HCT116 (cell line): ENCODE results near the gene FKBP2. TPM values are rescaled to one million over a fixed set of nuclear protein-coding genes. Genes with fewer than 3 reads are reported as not detected.

ENCODE experiments used
- ATAC-seq: fragments of 200-7000 bp; cut with Tn5 transposase; 2 replicates; pipeline ENCODE4 v1.9.1; 2020; ENCODE audit warnings: mild to moderate bottlenecking, moderate library complexity
- BruUV-seq: library from RNA; stranded (reverse); fragments of 400-500 nt; replicated peaks from 2 replicates; lab custom pipeline; 2021; lab: Mats Ljungman, UMichigan
- CTCF ChIA-PET: fragments of 300-600 bp; sonication (Branson Sonifier 250); formaldehyde crosslinking; loops from one replicate; lab custom pipeline; 2021; ENCODE audit warnings: antibody characterized with exemption; lab: Charles Lee
- POLR2A ChIA-PET: fragments of 300-600, 350-600 bp; sonication (Branson Sonifier 250); formaldehyde crosslinking; loops from one replicate; lab custom pipeline; 2021; ENCODE audit warnings: antibody characterized with exemption; lab: Charles Lee
- RAD21 ChIA-PET, 2 experiments: fragments of 300-600 bp; sonication (Branson Sonifier 250); formaldehyde crosslinking; loops; one replicate each; lab custom pipeline; 2023; ENCODE audit warnings: low total read pairs in 2 of 2; ENCODE audit not compliant: uncharacterized antibody in 2 of 2, unreplicated experiment in 2 of 2, low non-redundant PET in 1 of 2; lab: Charles Lee
- DNase-seq: peaks from one replicate; pipeline ENCODE4 v3.0.0-alpha.2; 2010; ENCODE audit warnings: low read depth, low spot score
- H2AFZ ChIP-seq: fragments of 200-600 bp; shearing (Covaris generic), sonication (generic); 2 replicates; pipeline ENCODE4 v1.6.1; 2017; ENCODE audit warnings: low read depth, mixed run types, mixed read lengths, antibody characterized with exemption, low read length; ENCODE audit not compliant: poor library complexity, severe bottlenecking
- H3K27ac ChIP-seq: 2 replicates; pipeline ENCODE4 v1.5.1; 2012; ENCODE audit warnings: low read depth, low read length
- H3K27me3 ChIP-seq: fragments of 200-600 bp; sonication (generic); 2 replicates; pipeline ENCODE4 v1.6.1; 2016; ENCODE audit warnings: mixed run types, low read length, mixed read lengths; ENCODE audit not compliant: insufficient read depth
- H3K36me3 ChIP-seq, 2 experiments: fragments of 200-500 bp in 1 of 2; fragments of 200-600 bp in 1 of 2; sonication (Bioruptor generic) in 1 of 2; sonication (generic) in 1 of 2; 2 replicates each; pipeline versions ENCODE4 v1.5.1 to v1.6.1; 2014 to 2016; ENCODE audit warnings: low read length in 2 of 2, inconsistent platforms in 1 of 2, mixed read lengths in 1 of 2, mixed run types in 1 of 2; ENCODE audit not compliant: insufficient read depth in 2 of 2, control insufficient read depth in 1 of 2
- H3K4me1 ChIP-seq, 2 experiments: fragments of 200-600 bp in 1 of 2; sonication (generic) in 1 of 2; 2 replicates each; pipeline versions ENCODE4 v1.5.1 to v1.6.1; 2012 to 2017; ENCODE audit warnings: low read length in 2 of 2, inconsistent platforms in 1 of 2, mild to moderate bottlenecking in 1 of 2, mixed read lengths in 1 of 2, mixed run types in 1 of 2, moderate library complexity in 1 of 2; ENCODE audit not compliant: insufficient read depth in 2 of 2, control insufficient read depth in 1 of 2
- H3K4me2 ChIP-seq: fragments of 200-600 bp; sonication (generic); 2 replicates; pipeline ENCODE4 v1.6.1; 2017; ENCODE audit warnings: mixed run types, low read length, mixed read lengths
- H3K4me3 ChIP-seq, 2 experiments: fragments of 200-600 bp in 1 of 2; sonication (generic) in 1 of 2; replicated peaks in 1 of 2; 2 replicates each; pipeline ENCODE4 v1.5.1; 2011 to 2016; ENCODE audit warnings: low read length in 2 of 2, control low read depth in 1 of 2, low read depth in 1 of 2, mild to moderate bottlenecking in 1 of 2, mixed read lengths in 1 of 2, mixed run types in 1 of 2
- H3K79me2 ChIP-seq: fragments of 200-600 bp; sonication (generic); 2 replicates; pipeline ENCODE4 v1.6.1; 2017; ENCODE audit warnings: mild to moderate bottlenecking, mixed run types, low read length, moderate library complexity, mixed read lengths; ENCODE audit not compliant: insufficient read depth
- H3K9ac ChIP-seq: fragments of 200-600 bp; sonication (generic); 2 replicates; pipeline ENCODE4 v1.6.1; 2016; ENCODE audit warnings: low read length, mixed read lengths
- H3K9me2 ChIP-seq: fragments of 200-600 bp; sonication (generic), shearing (Covaris generic); 2 replicates; pipeline ENCODE4 v1.6.1; 2017; ENCODE audit warnings: mixed run types, mild to moderate bottlenecking, moderate library complexity; ENCODE audit not compliant: insufficient read depth
- H3K9me3 ChIP-seq, 2 experiments: fragments of 200-500 bp in 1 of 2; fragments of 200-600 bp in 1 of 2; sonication (Bioruptor generic) in 1 of 2; sonication (generic) in 1 of 2; 2 replicates each; pipeline ENCODE4 v1.6.1; 2014 to 2017; ENCODE audit warnings: low read length in 2 of 2, mixed read lengths in 2 of 2, inconsistent platforms in 1 of 2, low read depth in 1 of 2, mild to moderate bottlenecking in 1 of 2, mixed run types in 1 of 2, moderate library complexity in 1 of 2; ENCODE audit not compliant: control insufficient read depth in 1 of 2, insufficient read depth in 1 of 2
- H4K20me1 ChIP-seq: fragments of 200-600 bp; sonication (generic), shearing (Covaris generic); 2 replicates; pipeline ENCODE4 v1.6.1; 2017; ENCODE audit warnings: mixed run types, mild to moderate bottlenecking, moderate library complexity; ENCODE audit not compliant: insufficient read depth
- CBX3 ChIP-seq: IDR thresholded peaks from 2 replicates; pipeline ENCODE4 v1.6.1; 2012; ENCODE audit warnings: low read depth
- CTCF ChIP-seq, 3 experiments: fragments of 200-600 bp in 1 of 3; sonication (generic) in 1 of 3; IDR thresholded peaks in 2 of 3; conservative IDR thresholded peaks in 1 of 3; 2 replicates each; pipeline ENCODE4 v1.5.1; 2012 to 2017; ENCODE audit warnings: low read depth in 2 of 3, low read length in 2 of 3, antibody characterized with exemption in 1 of 3, borderline replicate concordance in 1 of 3, control low read depth in 1 of 3, mild to moderate bottlenecking in 1 of 3, mixed read lengths in 1 of 3, mixed run types in 1 of 3, moderate library complexity in 1 of 3; ENCODE audit not compliant: insufficient read depth in 1 of 3
- FOSL1 ChIP-seq: IDR thresholded peaks from 2 replicates; pipeline ENCODE4 v1.6.1; 2012; ENCODE audit warnings: low read depth
- JUND ChIP-seq: IDR thresholded peaks from 2 replicates; pipeline ENCODE4 v1.6.1; 2012
- POLR2A ChIP-seq: IDR thresholded peaks from 2 replicates; pipeline ENCODE4 v1.7.0; 2011; ENCODE audit warnings: borderline replicate concordance; ENCODE audit not compliant: insufficient read depth, insufficient read length; ENCODE audit errors: extremely low read depth
- REST ChIP-seq: IDR thresholded peaks from 2 replicates; pipeline ENCODE4 v1.6.1; 2012; ENCODE audit warnings: low read depth
- SP1 ChIP-seq: IDR thresholded peaks from 2 replicates; pipeline ENCODE4 v1.6.1; 2012; ENCODE audit warnings: low read depth
- YY1 ChIP-seq: IDR thresholded peaks from 2 replicates; pipeline ENCODE4 v1.6.1; 2011; ENCODE audit warnings: low read length, low read depth, moderate library complexity, mild to moderate bottlenecking; ENCODE audit not compliant: insufficient replicate concordance; ENCODE audit errors: extremely low read depth
- intact Hi-C: fragments of 100-400 bp; cut with micrococcal nuclease; formaldehyde crosslinking; loops from 2 replicates; pipeline ENCODE4 v1.10.0; 2022
- total RNA-seq: library from RNA; stranded (reverse); gene quantifications from one replicate; pipeline ENCODE4 v1.2.1, GENCODE V29; 2021; ENCODE audit not compliant: unreplicated experiment
- TF ChIP-seq, protein P1 (sequence below): IDR thresholded peaks from 2 replicates; pipeline ENCODE4 v1.6.1; 2011; ENCODE audit warnings: mild to moderate bottlenecking, low read length, moderate library complexity; ENCODE audit not compliant: insufficient replicate concordance; ENCODE audit errors: extremely low read depth
- TF ChIP-seq, protein P2 (sequence below): IDR thresholded peaks from 2 replicates; pipeline ENCODE4 v1.6.1; 2012

The FKBP2 gene
- total RNA-seq, 1 experiment from 2014 or later: 69.2 TPM

DNA sequence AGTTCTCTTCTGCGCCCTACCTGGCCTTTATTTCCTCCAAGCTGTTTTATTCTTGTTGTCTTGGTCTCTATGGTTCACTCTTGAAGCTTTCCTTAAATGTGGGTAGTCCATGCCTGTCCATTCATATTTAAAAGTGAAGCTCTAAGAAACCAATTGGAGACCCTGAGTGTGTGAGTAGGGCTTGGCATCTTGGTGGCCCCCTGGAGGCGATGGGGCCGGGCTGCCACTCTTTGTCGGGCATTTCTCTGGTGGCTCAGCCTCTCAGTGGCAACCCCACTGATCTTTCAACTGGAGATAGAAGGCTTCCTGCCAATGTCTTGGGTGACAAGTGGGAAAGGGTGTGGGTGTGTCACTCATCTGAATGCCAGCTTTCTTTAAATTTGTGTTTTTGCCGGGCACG lies 24.0 kb upstream of the FKBP2 start:
- RAD21 ChIA-PET: interaction anchor here in 1 of 2 experiments (0.7 kb wide), 1 partner anchor 87 kb away, joined by 3 read pairs; no protein-coding TSS in a partner anchor
- no TSS peak for BruUV-seq
- no peak overlapping the region for H3K4me2 ChIP-seq
- H3K27me3 ChIP-seq: no peaks in the 10 kb centered on the region
- no peak overlapping the region for H3K9ac ChIP-seq
- no peaks in the 10 kb centered on the region for H4K20me1 ChIP-seq
- H3K36me3 ChIP-seq: 0 out of 4 replicates have a peak, but pooled peaks cover 0 to 2% of the 10 kb centered on the region in 2 experiments
- intact Hi-C loops: no loop called here
- no peak overlapping the region for H2AFZ ChIP-seq
- no peaks in the 10 kb centered on the region for H3K9me2 ChIP-seq
- ATAC-seq (peak; percentile 51; the same call in 1 of the 2 replicates), DNase-seq (no peak)
- CTCF ChIA-PET: interaction anchor here (0.7 to 1.7 kb wide), 2 partner anchors 12 to 15 kb away, joined by 3 to 7 read pairs; no protein-coding TSS in a partner anchor
- H3K4me1 ChIP-seq: no peaks in the 10 kb centered on the region
- H3K9me3 ChIP-seq: no peaks in the 10 kb centered on the region
- POLR2A ChIA-PET: no interaction called here
- no peak for TF ChIP-seq POLR2A
- peak in 1 of 3 experiments; percentile 16; a peak in 1 of 6 replicates for TF ChIP-seq CTCF (IDR thresholded peaks at IDR 0.05 in 2 of 3, conservative IDR thresholded peaks at IDR 0.05 in 1 of 3; ENCODE audit: borderline replicate concordance in 1 of 3, insufficient read depth in 1 of 3, low read depth in 2 of 3, low read length in 2 of 3)
- H3K27ac ChIP-seq: no peak overlapping the region
- no peak overlapping the region for H3K4me3 ChIP-seq
- H3K79me2 ChIP-seq: no peaks in the 10 kb centered on the region

GRCh38 chr11:64218628-64219353 lies 22.1 kb upstream of the FKBP2 start:
- H2AFZ ChIP-seq: no peak overlapping the region
- DNase-seq: no peak
- H3K79me2 ChIP-seq: no peaks in the 10 kb centered on the region
- H3K9me3 ChIP-seq: no peaks in the 10 kb centered on the region
- no peaks in the 10 kb centered on the region for H3K27me3 ChIP-seq
- H4K20me1 ChIP-seq: no peaks in the 10 kb centered on the region
- no peak overlapping the region for H3K27ac ChIP-seq
- ChIA-PET POLR2A (no interaction called here), CTCF (no interaction called here), RAD21 (no interaction called here)
- no peaks in the 10 kb centered on the region for H3K4me1 ChIP-seq
- intact Hi-C loops: no loop called here
- no peaks in the 10 kb centered on the region for H3K9me2 ChIP-seq
- H3K9ac ChIP-seq: no peak overlapping the region
- no peak overlapping the region for H3K4me2 ChIP-seq
- no peak overlapping the region for H3K4me3 ChIP-seq
- peaks cover 0 to 6% of the 10 kb centered on the region in 2 experiments; a peak in 1 of 4 replicates for H3K36me3 ChIP-seq
- no TSS peak for BruUV-seq
- ATAC-seq: no peak
- TF ChIP-seq FOSL1: no peak
- TF ChIP-seq SP1: no peak
- TF ChIP-seq YY1: no peak
- TF ChIP-seq, protein P1, sequence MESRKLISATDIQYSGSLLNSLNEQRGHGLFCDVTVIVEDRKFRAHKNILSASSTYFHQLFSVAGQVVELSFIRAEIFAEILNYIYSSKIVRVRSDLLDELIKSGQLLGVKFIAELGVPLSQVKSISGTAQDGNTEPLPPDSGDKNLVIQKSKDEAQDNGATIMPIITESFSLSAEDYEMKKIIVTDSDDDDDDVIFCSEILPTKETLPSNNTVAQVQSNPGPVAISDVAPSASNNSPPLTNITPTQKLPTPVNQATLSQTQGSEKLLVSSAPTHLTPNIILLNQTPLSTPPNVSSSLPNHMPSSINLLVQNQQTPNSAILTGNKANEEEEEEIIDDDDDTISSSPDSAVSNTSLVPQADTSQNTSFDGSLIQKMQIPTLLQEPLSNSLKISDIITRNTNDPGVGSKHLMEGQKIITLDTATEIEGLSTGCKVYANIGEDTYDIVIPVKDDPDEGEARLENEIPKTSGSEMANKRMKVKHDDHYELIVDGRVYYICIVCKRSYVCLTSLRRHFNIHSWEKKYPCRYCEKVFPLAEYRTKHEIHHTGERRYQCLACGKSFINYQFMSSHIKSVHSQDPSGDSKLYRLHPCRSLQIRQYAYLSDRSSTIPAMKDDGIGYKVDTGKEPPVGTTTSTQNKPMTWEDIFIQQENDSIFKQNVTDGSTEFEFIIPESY: no peak
- TF ChIP-seq, protein P2, sequence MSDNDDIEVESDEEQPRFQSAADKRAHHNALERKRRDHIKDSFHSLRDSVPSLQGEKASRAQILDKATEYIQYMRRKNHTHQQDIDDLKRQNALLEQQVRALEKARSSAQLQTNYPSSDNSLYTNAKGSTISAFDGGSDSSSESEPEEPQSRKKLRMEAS: no peak
- no peak for TF ChIP-seq CBX3
- no peak for TF ChIP-seq POLR2A
- no peak for TF ChIP-seq REST
- no peak for TF ChIP-seq JUND
